ENCODE results near the gene TRAF2. TPM values are rescaled to one million over a fixed set of nuclear protein-coding genes. Genes with fewer than 3 reads are reported as not detected.

TRAF2 gene
- total RNA-seq, 2 donors from 2014 or later, result 5.2 to 30.7 TPM

DNA sequence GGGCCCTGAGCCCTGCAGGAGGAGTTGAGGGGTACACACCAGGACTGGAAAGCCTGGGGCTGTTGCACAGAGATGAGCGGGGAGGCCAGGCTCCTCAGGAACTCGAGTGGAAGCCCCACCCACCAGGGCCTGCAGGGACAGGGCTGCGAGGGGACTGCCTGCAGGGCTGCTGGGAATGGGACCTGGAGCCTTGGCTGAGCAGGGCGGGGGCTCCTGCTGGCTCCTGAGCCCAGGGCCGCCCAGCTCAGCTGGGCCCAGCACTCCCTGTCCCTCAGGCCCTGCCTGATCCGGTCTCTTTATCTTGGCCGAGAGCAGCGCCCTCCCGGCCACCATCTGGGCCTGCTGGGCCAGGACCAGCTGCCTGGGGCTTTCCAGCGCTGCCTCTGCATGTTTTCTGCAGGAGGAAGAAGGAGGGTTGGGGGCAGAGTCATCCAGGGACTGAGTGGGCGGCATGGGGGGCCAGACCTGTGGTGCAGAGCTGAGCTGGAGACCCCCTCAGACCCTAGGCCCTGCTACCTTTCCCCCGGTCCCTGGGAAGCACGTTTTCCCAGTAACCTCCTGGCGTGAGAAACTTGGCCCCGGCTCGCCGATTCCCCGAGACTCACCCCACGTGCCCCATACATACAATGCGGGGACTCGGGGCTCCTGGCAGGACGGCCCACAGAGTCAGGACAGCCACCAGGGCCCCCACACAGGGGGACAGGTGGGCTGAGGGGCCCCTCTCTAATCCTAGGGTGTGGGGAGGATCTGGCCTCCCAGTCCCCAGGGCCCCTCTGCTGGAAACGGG is 75.2 kb downstream of the TRAF2 start:
- intact Hi-C loops (cut with DNase I), result no loop called here
- no peak for DNase-seq
- TF ChIP-seq, protein P1, sequence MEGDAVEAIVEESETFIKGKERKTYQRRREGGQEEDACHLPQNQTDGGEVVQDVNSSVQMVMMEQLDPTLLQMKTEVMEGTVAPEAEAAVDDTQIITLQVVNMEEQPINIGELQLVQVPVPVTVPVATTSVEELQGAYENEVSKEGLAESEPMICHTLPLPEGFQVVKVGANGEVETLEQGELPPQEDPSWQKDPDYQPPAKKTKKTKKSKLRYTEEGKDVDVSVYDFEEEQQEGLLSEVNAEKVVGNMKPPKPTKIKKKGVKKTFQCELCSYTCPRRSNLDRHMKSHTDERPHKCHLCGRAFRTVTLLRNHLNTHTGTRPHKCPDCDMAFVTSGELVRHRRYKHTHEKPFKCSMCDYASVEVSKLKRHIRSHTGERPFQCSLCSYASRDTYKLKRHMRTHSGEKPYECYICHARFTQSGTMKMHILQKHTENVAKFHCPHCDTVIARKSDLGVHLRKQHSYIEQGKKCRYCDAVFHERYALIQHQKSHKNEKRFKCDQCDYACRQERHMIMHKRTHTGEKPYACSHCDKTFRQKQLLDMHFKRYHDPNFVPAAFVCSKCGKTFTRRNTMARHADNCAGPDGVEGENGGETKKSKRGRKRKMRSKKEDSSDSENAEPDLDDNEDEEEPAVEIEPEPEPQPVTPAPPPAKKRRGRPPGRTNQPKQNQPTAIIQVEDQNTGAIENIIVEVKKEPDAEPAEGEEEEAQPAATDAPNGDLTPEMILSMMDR (IDR thresholded peaks at IDR 0.05), result no peak
- TF ChIP-seq POLR2A (IDR thresholded peaks at IDR 0.05), result no peak
- Histone ChIP-seq H3K27ac (no peak overlapping the region), H3K36me3 (replicated peaks in 1 of 2; ENCODE audit: insufficient read depth in 1 of 2, low read depth in 2 of 2) (no peaks in the 10 kb centered on the region), H3K4me1 (peaks cover 6% of the 10 kb centered on the region), H3K9me3 (no peaks in the 10 kb centered on the region), H3K4me3 (no peak overlapping the region), H3K27me3 (no peaks in the 10 kb centered on the region)
- WGBS, 2 donors, result 79 to 84% methylated on average over 10 to 23 of the region's 23 CpGs
- no peak for ATAC-seq

- H3K27me3 ChIP-seq, result no peaks in the 10 kb centered on the region
- WGBS, 2 donors, result 90 to 96% methylated on average over 9 of the region's 9 CpGs
- H3K27ac ChIP-seq, result no peak overlapping the region
- no peak overlapping the region for H3K4me3 ChIP-seq
- DNase-seq (no peak), ATAC-seq (no peak)
- H3K36me3 ChIP-seq (replicated peaks in 1 of 2; ENCODE audit: insufficient read depth in 1 of 2, low read depth in 2 of 2), result no peaks in the 10 kb centered on the region
- no peak for TF ChIP-seq POLR2A (IDR thresholded peaks at IDR 0.05)
- TF ChIP-seq, protein P1 (IDR thresholded peaks at IDR 0.05), result no peak
- intact Hi-C loops (cut with DNase I), result no loop called here
- peaks cover 7% of the 10 kb centered on the region for H3K4me1 ChIP-seq
- H3K9me3 ChIP-seq, result no peaks in the 10 kb centered on the region
Observed at GRCh38 chr9:136962163-136962562, 75.8 kb downstream of the TRAF2 start.

- WGBS, 2 donors, result 69 to 85% methylated on average over 4 to 11 of the region's 11 CpGs
- H3K27ac ChIP-seq, result no peak overlapping the region
Observed at GRCh38 chr9:136962701-136963248, 76.5 kb downstream of the TRAF2 start.

DNA sequence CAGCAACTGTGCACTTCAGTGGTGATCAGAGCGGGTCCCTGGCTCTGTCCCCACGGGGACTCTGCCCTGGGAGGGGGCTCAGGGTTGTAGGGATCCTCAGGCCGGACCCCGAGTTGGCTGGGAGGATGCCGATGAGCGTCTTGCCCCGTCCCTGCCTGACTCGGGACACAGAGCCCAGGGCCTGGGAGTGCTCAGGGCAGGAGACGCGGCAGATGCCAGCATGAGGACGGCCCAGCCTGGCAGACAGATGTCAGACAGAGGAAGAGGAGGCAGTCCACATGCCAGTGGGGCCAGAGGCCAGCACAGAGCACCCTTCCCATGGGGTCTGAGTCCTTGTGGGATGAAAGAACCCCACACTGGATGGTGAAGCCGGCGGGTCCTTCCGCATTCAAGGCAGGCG is 77.0 kb downstream of the TRAF2 start:
- peaks cover 7% of the 10 kb centered on the region for H3K4me1 ChIP-seq
- ATAC-seq, result no peak
- no peak overlapping the region for H3K27ac ChIP-seq
- WGBS, 2 donors, result 92 to 93% methylated on average over 13 to 15 of the region's 15 CpGs
- H3K9me3 ChIP-seq, result no peaks in the 10 kb centered on the region
- H3K27me3 ChIP-seq, result no peaks in the 10 kb centered on the region
- DNase-seq, result no peak
- no peak overlapping the region for H3K4me3 ChIP-seq
- no peaks in the 10 kb centered on the region for H3K36me3 ChIP-seq (replicated peaks in 1 of 2; ENCODE audit: insufficient read depth in 1 of 2, low read depth in 2 of 2)
- intact Hi-C loops (cut with DNase I), result no loop called here
- TF ChIP-seq, protein P1 (IDR thresholded peaks at IDR 0.05), result no peak
- no peak for TF ChIP-seq POLR2A (IDR thresholded peaks at IDR 0.05)

More at GRCh38 chr9:136962701-136963248, 76.5 kb downstream of the TRAF2 start:
- intact Hi-C loops (cut with DNase I), result no loop called here
- H3K4me1 ChIP-seq, result peaks cover 7% of the 10 kb centered on the region
- no peak overlapping the region for H3K4me3 ChIP-seq
- ATAC-seq (no peak), DNase-seq (no peak)
- no peaks in the 10 kb centered on the region for H3K36me3 ChIP-seq (replicated peaks in 1 of 2; ENCODE audit: insufficient read depth in 1 of 2, low read depth in 2 of 2)
- TF ChIP-seq POLR2A (IDR thresholded peaks at IDR 0.05), result no peak
- TF ChIP-seq, protein P1 (IDR thresholded peaks at IDR 0.05), result no peak
- no peaks in the 10 kb centered on the region for H3K9me3 ChIP-seq
- no peaks in the 10 kb centered on the region for H3K27me3 ChIP-seq
